Left forelimb (tissue), 1 donor: ENCODE measurements around the gene GPR3.

Experiments used
- DNase-seq: peaks from one replicate; pipeline ENCODE4 v3.0.0-alpha.2; 2018; ENCODE audit warnings: low spot score

The GPR3 gene

DNA sequence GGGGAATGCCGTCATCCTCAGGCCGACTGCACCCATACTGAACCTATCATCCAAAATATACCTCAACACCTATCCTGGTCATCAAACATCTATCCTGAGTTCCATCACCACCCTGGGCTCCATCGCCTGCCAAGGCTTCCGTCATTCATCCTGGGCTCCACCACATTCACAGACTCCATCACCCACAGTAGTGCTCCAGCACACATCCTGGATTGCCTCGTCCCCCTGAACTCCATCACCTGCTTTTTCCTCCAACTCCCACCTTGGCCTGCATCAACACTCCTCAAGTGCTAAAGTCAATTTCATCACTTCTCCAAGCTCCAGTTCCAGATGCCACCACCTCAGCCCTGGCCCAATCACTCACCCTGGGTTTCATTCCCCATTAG lies 33.5 kb upstream of the GPR3 start:
- DNase-seq = no peak

DNA sequence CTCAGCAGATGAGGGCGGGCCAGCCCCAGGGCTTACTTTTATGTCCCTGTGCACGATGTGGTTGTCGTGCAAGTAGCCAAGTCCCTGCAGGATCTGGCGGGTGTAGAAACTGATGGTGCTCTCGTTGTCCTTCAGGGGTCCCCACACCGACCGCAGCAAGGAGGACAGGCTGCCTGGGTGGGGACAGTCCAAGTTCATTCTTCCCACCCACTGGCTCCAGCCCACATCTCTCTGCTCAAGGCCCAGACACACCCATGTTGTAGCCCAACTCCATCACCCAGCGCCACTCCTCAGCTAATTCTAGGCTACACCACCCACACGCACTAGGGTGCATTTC lies 32.6 kb upstream of the GPR3 start:
- no peak for DNase-seq

DNA sequence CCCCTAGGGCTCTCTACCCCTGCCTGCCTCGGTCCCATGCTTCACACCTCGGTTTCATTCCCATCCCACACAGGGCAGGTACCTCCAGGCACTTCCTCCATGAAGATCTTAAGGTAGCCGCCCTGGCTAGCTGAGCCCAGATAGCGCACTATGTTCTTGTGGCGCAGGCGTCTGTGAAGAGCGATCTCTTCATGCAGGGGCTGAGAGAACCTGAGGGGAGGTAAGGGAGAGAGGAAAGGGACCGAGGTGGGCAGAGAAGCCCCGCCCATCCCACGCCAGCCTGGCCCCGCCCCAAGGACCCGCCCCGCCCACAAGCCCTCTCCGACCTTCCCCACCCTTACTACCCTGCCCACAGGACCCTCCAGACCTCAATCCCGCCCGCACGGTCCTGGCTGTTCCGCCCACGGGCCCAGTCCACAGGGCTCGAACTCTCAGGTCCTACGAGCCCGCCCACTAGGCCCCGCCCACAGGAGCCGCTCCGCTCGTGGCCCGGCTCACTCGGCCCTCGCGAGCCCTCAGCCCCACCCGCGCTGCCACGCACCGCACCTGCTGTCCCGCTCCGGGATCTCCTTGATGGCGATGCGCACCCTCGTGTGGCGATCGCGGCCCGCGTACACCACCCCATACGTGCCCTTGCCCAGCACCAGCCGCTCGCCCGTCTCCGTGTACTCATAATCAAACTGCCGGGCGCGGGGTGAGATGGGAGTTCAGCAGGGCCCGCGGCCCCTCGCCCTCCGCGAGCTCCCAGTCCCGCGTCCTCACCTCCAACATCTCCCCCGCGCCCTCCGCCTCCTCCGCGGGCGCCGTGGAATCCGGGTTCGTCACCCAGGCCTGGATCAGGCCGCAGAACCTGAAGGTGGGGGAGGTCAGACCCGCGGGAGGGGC lies 32.0 kb upstream of the GPR3 start:
- DNase-seq = no peak

DNA sequence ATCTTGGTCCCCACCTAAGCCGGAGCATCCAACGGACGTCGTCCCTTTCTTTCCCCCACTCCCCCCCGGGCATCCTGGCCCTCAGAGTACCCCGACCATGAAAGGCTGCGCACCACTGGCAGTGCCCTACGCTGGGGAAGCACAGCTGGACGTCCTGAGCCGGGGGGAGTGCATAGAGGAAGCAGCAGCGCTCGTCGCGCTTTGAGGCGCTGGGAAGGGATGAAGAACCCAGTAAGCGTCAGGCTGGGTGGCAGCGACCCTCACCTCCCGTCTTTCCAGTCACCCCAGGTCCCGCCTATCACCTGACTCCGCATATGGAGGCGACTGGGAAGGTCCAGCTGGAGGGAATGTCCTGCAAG lies 31.4 kb upstream of the GPR3 start:
- no peak for DNase-seq

DNA sequence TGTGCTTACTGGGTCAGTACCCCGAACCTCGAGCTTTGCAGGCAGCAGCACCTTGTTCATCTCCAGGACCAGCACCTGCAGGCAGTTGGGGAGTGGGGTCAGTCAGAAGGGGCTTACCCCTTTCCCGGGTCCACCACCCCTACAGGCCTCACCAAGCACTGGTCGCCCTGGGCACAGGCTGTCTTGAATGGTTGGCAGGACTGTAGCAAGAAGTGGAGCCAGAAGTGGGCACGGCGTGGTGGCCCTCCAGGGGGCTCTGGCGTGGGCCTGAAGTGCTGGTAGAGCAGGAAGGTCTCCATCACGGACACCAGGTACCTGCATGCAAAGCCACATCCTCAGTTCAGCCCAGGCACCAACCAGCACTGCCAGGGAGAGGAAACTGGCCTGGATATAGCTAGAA lies 30.9 kb upstream of the GPR3 start:
- DNase-seq = no peak

DNA sequence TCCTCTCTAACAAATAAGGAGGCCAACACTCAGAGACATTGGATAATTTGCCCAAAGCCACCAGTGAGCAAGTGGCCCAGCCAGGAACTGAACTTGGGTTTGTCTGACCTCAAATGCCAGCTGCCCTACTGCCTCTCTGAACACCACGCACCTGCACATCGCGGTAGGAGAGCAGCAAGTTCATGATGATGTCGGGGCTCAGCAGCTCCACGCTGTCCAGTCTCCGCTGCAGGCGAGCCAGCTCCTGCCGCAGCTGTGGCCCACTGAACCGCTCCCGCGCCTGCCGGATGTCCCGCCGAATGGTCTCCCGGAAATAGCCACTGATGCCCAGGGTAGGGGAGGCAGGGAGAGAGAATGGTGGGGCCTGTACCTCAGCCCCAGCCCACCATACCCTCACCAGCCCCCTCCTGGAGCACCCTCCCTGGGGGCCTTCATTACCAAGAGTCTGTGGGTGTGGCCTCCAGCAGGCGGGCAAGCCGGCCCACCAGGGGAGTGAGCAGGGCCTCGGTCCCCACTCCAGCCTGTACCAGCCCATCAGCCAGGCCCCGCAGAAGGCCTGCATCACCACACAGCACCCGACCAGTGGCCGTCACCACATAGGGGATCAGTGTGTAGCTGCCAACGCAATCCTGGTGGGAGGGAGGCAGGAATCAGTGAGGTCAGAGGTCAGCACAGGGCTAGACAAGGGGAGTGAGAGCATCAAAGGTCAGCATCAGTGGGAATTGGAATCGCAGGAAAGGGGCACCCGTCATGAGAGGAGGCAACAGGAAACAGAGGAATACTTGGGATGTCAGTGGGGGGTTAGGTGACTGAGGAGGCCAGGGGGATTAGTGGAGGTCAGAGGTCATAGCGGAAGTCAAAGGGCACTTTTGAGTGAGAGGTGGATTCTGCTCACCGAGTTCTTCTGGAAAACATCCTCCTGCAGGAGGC lies 28.4 kb upstream of the GPR3 start:
- DNase-seq = no peak

DNA sequence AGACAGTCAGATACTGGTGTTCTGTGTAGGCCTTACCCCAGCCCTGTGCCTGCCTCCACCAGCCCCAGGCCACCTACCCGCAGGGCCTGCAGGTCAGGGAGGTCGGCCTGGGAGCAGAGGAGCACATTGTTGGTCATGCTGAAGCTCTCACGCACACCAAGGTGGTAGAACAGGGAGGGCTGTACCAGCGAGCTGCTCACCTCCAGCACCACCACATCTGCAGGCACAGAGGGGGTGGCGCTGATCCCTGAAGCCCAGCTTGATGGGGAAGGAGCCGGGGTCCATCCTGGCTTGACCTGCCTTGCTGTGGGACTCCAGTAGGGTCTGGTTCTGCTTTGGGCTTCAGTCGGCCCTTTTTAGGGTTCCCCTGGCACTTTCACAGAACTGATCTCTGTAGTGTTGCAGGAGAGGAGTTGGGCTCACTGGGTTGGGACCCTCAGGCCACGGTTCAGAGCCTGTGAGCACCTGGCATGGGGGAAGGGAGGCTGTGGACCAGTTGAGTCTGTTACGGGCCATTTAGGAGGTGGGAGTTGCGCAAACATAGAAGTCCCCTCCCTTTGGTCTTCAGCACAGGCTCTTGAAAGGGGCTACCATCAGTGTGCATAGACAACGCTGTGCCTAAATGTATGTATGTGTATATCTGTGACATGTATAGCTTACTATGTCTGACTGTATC lies 27.6 kb upstream of the GPR3 start:
- no peak for DNase-seq

DNA sequence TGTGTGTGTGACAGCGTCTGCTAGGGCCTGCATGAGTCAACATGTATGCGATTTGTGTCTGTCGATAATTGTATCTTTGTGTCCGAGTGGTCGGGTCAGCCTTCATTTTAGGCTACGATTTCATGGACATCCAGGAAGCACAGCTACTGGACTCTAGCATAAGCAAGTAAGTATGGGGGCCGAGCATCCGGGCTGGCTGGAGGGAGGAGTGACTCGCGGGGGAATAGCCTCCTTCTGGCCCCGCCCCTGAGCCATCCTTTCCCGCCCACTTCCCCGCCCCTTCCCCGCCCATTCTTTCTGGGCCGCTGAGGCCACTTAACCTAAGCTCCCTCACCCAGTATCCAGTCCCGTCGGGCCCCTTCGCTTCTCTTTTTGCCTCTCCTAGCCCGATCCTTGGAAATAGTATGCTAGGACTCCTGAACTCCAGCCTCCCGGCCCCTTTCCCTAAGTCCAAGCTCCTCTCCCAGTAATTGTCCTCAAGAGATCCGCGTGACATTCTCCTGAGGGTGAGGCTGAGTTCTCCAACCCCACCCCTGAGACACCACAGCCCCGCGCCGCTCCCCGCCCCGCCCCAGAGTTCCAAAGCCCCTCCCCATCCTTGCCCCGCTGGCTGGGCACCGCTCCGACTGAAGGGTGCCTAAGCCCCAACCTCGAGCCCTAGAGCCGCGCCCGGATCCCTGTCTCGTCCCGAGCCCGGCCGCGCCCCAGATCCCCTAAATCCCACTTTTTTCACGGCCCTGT lies 26.9 kb upstream of the GPR3 start:
- DNase-seq = peak; percentile 93

DNA sequence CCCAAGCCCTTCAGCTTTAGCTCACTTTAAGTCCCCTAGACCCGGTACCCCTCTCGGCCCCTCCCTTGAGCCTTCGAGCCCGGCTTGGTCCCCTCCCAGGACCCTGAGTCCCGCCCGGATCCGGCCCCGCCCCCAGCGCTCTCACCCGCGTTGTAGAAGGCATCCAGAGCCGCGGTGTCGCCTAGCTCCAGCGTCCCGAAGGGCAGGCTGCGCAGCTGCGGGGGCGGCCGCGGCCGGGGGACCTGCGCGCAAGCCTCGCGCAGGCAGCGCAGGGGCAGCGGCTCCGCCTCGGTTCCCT lies 26.4 kb upstream of the GPR3 start:
- no peak for DNase-seq

DNA sequence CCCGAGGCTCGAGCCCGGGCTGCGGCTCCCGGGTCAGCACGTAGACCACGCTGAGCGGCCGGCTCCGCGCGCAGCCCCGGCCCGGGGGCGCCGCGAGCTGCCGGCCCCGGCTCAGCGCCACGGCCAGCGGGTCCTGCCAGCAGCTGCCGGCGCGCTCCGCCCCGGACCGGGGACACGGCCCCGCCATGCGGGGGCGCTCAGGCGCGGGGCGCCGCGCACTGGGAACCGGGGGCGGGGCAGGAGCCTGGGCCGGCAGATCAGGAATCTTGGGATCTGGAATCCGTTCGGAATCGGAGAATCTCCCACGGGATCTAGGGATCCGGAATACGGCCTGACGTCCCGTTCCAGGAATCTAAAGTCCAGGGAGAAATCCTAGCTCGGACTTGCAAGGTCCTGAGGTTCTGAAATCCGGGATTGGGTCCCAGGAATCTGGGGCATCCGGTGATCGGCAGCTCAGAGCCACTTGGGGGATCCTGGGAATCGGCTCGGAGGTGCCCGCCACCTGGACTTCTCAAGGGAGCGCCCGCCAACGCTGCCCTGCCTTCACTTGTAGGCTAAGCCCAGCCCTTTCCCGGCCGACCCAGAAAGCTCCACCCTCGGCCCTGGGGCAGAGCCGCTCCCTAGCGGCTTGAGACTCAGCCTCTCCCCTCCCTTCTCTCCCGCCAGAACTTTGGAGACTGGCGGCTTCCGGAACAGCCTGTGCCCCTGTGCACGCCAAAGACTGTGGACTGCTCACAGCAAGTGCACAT lies 25.8 kb upstream of the GPR3 start, which contains the start of gene MAP3K6:
TSS of gene MAP3K6 (minus strand) at position 551 of the 749 bp plus-strand sequence. CDS start at position 187, 364 bp downstream.
- DNase-seq = no peak

DNA sequence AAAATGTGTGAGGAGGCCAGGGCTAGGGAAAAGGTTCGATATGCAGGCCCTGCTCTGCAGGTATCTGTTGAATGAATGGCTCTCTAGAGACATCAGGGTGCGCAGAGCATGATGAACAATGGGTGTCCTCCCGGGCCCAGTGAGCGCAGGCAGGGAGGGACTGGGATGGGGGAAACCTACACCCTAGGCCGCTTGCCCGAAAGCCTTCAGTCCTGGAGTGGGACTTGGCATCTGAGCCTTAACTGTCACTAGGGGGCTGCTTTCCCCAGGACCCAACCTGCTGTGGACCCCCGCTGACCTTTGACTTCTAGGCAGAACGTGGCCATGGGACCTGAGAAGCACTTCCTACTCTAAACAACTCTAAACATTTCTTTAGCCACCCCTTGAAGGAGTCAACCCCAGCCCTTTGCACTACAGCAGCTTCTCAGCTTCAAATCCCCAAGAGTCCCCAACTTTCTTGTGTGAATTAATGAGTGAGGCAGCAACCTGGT lies 25.2 kb upstream of the GPR3 start:
- DNase-seq = no peak

DNA sequence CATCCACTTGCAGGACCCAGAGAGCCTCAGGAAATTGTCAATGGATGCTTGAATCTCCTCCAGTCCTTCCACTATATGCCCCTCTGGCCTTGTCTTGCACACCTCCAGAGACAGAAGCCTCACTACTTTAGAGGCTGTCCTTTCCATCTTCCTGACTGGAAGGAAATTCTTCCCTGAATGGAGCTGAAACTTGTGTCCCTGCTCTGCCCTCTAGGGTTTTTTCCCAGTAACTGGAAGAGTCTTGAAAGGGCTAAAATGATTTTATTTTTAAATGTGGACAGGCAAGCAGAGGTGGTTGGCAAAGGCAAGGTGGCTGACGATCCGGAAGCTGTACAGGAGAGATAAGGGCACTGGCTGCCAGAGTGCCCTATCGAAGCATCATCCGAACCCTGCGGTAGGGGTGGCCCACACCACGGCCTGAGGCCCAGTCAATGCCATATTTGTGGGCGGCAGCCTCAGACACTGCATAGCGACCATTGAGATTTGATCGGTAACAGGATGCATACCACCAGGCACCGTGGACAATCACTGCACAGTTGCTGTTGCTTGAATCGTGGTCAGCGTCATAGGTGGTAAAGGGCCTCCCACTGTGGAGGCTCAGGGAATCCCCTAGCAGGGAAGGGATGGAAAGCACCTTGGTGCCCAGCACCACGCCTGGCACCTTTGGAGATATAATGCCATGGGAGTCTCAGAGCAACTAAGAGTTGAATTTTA lies 23.4 kb upstream of the GPR3 start:
- peak; percentile 56 for DNase-seq

DNA sequence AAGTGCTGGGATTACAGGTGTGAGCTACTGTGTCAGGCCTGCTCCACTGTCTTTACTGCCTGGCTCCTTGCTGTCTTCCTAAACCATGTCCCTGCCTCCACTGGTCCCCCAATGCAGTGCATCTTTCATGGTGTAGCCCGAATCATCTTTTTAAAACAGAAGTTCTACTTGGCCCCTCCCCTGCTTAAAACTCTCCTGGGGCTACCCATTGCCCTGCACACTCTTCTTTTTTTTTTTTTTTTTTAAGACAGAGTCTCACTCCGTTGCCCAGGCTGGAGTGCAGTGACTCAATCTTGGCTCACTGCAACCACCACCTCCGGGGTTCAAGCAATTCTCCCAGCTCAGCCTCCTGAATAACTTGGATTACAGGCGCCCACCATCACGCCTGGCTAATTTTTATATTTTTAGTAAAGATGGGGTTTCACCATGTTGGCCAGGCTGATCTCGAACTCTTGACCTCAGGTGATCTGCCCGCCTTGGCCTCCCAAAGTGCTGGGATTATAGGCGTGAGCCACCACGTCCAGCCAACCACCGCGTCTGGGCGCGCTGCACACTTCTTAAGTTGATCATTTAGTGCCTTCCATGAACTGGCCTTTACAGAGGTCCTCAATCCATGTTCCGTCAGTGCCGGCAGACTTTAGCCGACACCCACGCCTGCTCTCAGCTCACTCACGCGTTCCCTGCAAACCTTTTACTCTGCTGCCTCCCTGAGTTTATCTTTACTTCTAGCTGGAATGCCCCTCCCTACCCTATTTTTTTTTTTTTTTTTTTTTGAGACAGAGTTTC lies 20.2 kb upstream of the GPR3 start:
- no peak for DNase-seq

DNA sequence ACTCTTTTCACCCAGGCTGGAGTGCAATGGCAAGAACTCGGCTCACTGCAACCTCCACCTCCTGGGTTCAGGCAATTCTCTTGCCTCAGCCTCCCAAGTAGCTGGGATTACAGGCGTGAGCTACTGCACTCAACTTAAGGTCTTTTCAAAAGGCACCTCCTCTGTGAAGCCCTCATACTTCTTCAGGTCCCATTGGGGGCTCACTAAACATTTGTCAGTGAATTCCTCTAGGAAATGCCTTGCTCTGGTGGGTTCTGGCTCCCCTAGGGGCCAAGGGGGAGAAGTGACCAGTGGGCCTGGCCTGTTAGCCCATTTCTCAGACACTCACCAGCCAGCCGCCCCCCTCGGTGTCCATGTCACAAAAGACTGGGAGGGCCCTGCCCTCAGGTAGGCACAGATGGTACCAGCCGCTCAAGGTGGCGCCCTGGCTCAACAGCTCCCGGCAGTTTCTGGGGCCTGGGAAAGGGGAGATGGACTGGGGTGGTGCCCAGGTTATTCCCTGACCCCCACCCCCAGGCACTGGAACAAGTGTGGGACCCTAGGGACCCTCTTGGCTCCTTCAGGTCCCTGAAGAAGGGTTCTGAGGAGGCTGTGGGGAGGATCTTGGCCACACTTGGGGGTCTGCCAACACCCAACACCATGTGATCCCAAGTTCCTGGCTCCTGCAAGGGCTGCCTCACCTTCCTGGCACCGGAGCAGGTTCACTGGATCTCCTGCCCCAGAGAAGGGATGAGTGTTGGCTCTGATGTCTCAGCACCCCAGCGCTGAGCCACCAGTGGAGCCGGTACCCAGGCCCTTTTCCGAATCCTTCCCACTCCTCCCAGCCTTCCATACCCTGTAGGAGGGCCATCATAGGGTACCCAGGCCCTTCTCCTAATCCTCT lies 19.4 kb upstream of the GPR3 start:
- no peak for DNase-seq

DNA sequence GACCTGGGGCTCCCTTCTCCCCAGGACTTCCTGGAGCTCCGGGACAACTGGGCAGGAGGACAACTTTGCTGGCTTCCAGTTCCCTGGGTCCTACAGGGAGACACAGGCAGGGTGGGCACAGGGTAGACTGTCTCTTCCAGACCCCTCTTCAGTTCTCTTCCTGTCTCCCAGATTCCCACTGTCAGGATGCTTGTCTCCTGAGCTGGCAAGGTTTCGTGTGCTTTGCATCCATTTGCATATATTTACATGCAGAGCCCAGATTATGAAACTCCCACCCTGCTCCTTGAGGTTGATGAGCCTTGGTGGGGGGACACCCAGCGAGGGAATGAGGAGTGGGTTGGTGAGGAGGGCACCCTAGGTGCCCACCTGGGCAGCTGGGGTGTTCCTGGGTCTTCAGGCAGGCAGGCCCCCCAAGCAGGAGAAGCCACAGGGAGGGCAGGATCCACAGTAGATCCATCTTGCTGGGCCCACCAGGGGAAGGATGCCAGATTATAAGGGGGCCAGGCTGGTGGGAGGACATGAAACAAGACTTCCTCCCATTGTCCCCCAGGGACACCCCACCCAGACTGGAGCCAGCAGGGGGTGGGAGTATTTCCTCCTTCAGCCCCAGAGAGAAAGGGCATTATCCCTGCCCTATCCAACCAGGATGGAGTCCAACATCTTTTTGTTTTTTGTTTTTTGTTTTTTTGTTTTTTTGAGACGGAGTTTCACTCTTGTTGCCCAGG lies 17.9 kb upstream of the GPR3 start, which contains the start of gene FCN3:
TSS of gene FCN3 (minus strand) at position 463 of the 725 bp plus-strand sequence. CDS start at position 457, 6 bp downstream.
- no peak for DNase-seq

DNA sequence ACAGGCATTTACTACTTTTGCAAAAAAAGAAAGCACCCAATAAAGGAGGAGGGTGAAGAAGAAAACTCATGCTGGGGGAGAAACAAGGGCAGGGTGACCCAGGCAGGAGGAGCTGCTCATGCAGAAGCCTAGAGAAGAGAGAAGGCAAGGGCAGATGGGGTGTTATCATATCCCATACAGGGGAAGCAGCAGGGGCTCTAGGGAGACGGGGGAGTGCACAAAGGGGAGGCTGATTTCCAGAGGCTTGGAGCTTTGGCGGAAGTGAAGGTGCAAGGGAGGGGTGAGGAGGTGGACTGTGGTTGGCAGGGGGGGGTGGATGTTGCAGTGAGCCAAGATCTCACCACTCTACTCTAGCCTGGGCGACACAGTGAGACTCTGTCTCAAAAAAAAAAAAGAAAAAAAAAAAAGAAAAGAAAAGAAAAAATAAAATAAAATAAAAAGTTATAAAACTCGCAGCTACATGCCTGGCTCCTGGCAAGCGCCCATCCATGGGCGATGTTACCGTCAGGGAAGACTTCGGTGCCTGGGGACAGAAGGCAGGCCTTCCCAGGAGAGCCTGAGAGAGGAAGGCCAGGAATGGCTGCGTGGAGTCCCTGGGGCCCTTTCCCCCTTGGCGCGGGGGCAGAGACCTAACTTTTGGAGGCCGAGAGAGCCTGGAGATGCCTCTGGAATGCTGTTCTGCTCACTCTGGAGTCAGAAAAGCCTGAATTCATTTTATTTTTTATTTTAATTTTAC lies 14.5 kb upstream of the GPR3 start:
- no peak for DNase-seq

DNA sequence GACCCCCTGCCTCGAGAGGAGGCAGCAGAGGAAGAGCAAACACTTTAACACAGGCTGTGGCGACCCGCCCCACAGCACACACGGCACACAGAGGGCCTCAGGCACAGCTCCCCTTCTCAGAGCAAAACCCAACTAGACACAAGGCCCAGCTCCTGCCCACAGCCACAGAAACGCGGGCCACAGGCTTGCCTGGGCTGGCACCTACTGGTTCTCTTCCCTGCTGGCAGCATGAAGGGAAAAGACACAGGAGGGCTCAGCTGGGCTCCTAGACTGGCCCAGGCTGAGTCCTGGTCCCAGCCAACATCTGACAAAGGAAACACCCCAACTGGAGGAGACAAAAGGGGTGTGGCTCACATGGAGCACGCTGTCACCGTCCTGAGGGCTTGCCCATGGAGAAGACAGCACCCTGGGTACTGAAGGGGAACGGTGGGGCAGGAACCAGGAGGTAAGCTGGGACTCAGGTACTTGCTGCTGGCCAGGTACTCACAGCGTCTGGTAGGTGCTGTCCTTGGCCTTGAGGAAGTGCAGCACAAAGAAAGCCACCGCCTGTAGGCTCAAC lies 12.8 kb upstream of the GPR3 start:
- DNase-seq = no peak
